Breast epithelium (tissue), 3 donors: Measurements from ENCODE around the gene PHLDA3.

Source experiments
- POLR2A ChIP-seq: fragments of 450-650 bp; IDR thresholded peaks from one replicate; pipeline ENCODE4 v1.6.1; 2016; ENCODE audit warnings: antibody characterized with exemption, mild to moderate bottlenecking, moderate library complexity
- POLR2AphosphoS5 ChIP-seq, 3 donors: sonication (generic); formaldehyde crosslinking; IDR thresholded peaks; one replicate each; pipeline ENCODE4 v1.6.1; 2017; ENCODE audit warnings: antibody characterized with exemption in 3 of 3
- TF ChIP-seq, protein P1 (sequence below), 3 donors: fragments of 450-650 bp; IDR thresholded peaks; one replicate each; pipeline ENCODE4 v1.5.1; 2016 to 2017; ENCODE audit warnings: antibody characterized with exemption in 3 of 3, mild to moderate bottlenecking in 3 of 3, moderate library complexity in 3 of 3

- TF ChIP-seq POLR2A (no peak), POLR2AphosphoS5 (IDR thresholded peaks at IDR 0.05) (no peak)
- TF ChIP-seq, protein P1, sequence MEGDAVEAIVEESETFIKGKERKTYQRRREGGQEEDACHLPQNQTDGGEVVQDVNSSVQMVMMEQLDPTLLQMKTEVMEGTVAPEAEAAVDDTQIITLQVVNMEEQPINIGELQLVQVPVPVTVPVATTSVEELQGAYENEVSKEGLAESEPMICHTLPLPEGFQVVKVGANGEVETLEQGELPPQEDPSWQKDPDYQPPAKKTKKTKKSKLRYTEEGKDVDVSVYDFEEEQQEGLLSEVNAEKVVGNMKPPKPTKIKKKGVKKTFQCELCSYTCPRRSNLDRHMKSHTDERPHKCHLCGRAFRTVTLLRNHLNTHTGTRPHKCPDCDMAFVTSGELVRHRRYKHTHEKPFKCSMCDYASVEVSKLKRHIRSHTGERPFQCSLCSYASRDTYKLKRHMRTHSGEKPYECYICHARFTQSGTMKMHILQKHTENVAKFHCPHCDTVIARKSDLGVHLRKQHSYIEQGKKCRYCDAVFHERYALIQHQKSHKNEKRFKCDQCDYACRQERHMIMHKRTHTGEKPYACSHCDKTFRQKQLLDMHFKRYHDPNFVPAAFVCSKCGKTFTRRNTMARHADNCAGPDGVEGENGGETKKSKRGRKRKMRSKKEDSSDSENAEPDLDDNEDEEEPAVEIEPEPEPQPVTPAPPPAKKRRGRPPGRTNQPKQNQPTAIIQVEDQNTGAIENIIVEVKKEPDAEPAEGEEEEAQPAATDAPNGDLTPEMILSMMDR (IDR thresholded peaks at IDR 0.05), result no peak
Measured at GRCh38 chr1:201496296-201496690, 27.3 kb upstream of the PHLDA3 start.
